Measurements from ENCODE around the gene DNAJC9.
A peak's percentile ranks its signal among the peaks of the same experiment; 100 is the strongest.

Gene DNAJC9

GRCh38 chr10:73238990-73239566, 8.0 kb downstream of the DNAJC9 start:
- no peak for DNase-seq

- no peak for DNase-seq
Observed at GRCh38 chr10:73234695-73235094, 12.4 kb downstream of the DNAJC9 start.

GRCh38 chr10:73233883-73234282, 13.2 kb downstream of the DNAJC9 start:
- DNase-seq = no peak

- no peak for DNase-seq
Observed at GRCh38 chr10:73232887-73233286, 14.2 kb downstream of the DNAJC9 start.

- DNase-seq = no peak
Observed at GRCh38 chr10:73229567-73229966, 17.5 kb downstream of the DNAJC9 start.

- no peak for DNase-seq
Observed at GRCh38 chr10:73228247-73228646, 18.8 kb downstream of the DNAJC9 start.

GRCh38 chr10:73226663-73227062, 20.4 kb downstream of the DNAJC9 start:
- no peak for DNase-seq

GRCh38 chr10:73225518-73225917, 21.5 kb downstream of the DNAJC9 start:
- no peak for DNase-seq

GRCh38 chr10:73220989-73221388, 26.1 kb downstream of the DNAJC9 start:
- DNase-seq = peak; percentile 20

GRCh38 chr10:73219384-73219783, 27.7 kb downstream of the DNAJC9 start:
- DNase-seq = no peak

GRCh38 chr10:73218431-73219191, 28.4 kb downstream of the DNAJC9 start:
- DNase-seq = peak; percentile 13

GRCh38 chr10:73217628-73218027, 29.4 kb downstream of the DNAJC9 start:
- no peak for DNase-seq

GRCh38 chr10:73215749-73216148, 31.3 kb downstream of the DNAJC9 start:
- no peak for DNase-seq

- DNase-seq = no peak
Observed at GRCh38 chr10:73211106-73211811, 35.8 kb downstream of the DNAJC9 start.

GRCh38 chr10:73210395-73211105, 36.5 kb downstream of the DNAJC9 start:
- DNase-seq = no peak

GRCh38 chr10:73209705-73210104, 37.4 kb downstream of the DNAJC9 start:
- DNase-seq = peak; percentile 46

GRCh38 chr10:73207883-73208282, 39.2 kb downstream of the DNAJC9 start:
- no peak for DNase-seq

GRCh38 chr10:73206385-73206784, 40.7 kb downstream of the DNAJC9 start:
- no peak for DNase-seq

- no peak for DNase-seq
Observed at GRCh38 chr10:73205890-73206289, 41.2 kb downstream of the DNAJC9 start.

- DNase-seq = no peak
Observed at GRCh38 chr10:73205081-73205480, 42.0 kb downstream of the DNAJC9 start.

All from fibroblast of skin of scalp (primary cell).